ELF-1 (cell line): Measurements from ENCODE around the gene ALG12.
"Not testable (repeated sequence)": the region's sequence is repeated elsewhere in the genome, so short reads cannot be mapped to it uniquely, and the experiment has no call there.

Experiments used
- DNase-seq: peaks from one replicate; pipeline ENCODE4 v3.0.0-alpha.2; 2016; ENCODE audit warnings: low read depth, low spot score

Gene ALG12

GRCh38 chr22:49946612-49947295 is 28.5 kb upstream of the ALG12 start:
- DNase-seq, result peak; percentile 89

GRCh38 chr22:49945042-49945794 is 27.0 kb upstream of the ALG12 start:
- not testable (repeated sequence) for DNase-seq

- DNase-seq, result no peak
Measured at GRCh38 chr22:49944399-49944891, 26.2 kb upstream of the ALG12 start.

GRCh38 chr22:49943771-49944398 is 25.6 kb upstream of the ALG12 start:
- no peak for DNase-seq

- DNase-seq, result no peak
Measured at GRCh38 chr22:49943405-49943765, 25.1 kb upstream of the ALG12 start.

- DNase-seq, result no peak
Measured at GRCh38 chr22:49942565-49943404, 24.5 kb upstream of the ALG12 start.

- no peak for DNase-seq
Measured at GRCh38 chr22:49941507-49942316, 23.5 kb upstream of the ALG12 start.

- no peak for DNase-seq
Measured at GRCh38 chr22:49938565-49939136, 20.4 kb upstream of the ALG12 start.

GRCh38 chr22:49937758-49938564 is 19.7 kb upstream of the ALG12 start:
- DNase-seq, result no peak

GRCh38 chr22:49936973-49937757 is 18.9 kb upstream of the ALG12 start:
- peak; percentile 32 for DNase-seq

GRCh38 chr22:49936018-49936972 is 18.1 kb upstream of the ALG12 start:
- no peak for DNase-seq

- DNase-seq, result no peak
Measured at GRCh38 chr22:49935561-49935960, 17.3 kb upstream of the ALG12 start.

- no peak for DNase-seq
Measured at GRCh38 chr22:49934891-49935557, 16.8 kb upstream of the ALG12 start.

- no peak for DNase-seq
Measured at GRCh38 chr22:49934160-49934890, 16.1 kb upstream of the ALG12 start.

GRCh38 chr22:49933236-49934159 is 15.3 kb upstream of the ALG12 start:
- no peak for DNase-seq
